ENCODE results near the gene SFXN5. TPM values are rescaled to one million over a fixed set of nuclear protein-coding genes. Genes with fewer than 3 reads are reported as not detected.

SFXN5 gene
- total and polyA plus RNA-seq, 2 donors (not counting 3 experiments of a cell fraction or from before 2014, with no cell fraction given): 18.7 to 28.6 TPM

GRCh38 chr2:73008766-73009135, 62.8 kb downstream of the SFXN5 start:
- ChIA-PET CTCF (interaction anchor here (1.7 kb wide), 1 partner anchor 169 kb away, joined by 6 read pairs; no protein-coding TSS in a partner anchor), POLR2A (no interaction called here)
- H3K4me2 ChIP-seq (ENCODE audit: insufficient read depth, low read length): no peak overlapping the region
- no peaks in the 10 kb centered on the region for H3K9me1 ChIP-seq (replicated peaks; ENCODE audit: control insufficient read depth, extremely low read depth, insufficient read depth, low read length)
- no peaks in the 10 kb centered on the region for H4K20me1 ChIP-seq (replicated peaks; ENCODE audit: control insufficient read depth, extremely low read depth, insufficient read depth, low read length)
- no peaks in the 10 kb centered on the region for H3K9me3 ChIP-seq (replicated peaks; ENCODE audit: control insufficient read depth, insufficient read depth, low read length)
- BruUV-seq (replicated peaks): no TSS peak
- H2AFZ ChIP-seq (ENCODE audit: low read depth, low read length): no peak overlapping the region
- no peak overlapping the region for H3K4me3 ChIP-seq (replicated peaks in 1 of 3; ENCODE audit: insufficient read depth in 1 of 3, low read depth in 1 of 3, low read length in 3 of 3)
- H3K9ac ChIP-seq (replicated peaks; ENCODE audit: extremely low read depth, insufficient read depth, low read length): no peak overlapping the region
- no peak for DNase-seq (ENCODE audit: low read depth, low spot score)
- TF ChIP-seq EZH2 (IDR thresholded peaks at IDR 0.05; ENCODE audit: borderline replicate concordance, low read depth, low read length, severe bottlenecking) (no peak), GATA2 (IDR thresholded peaks at IDR 0.05; ENCODE audit: insufficient read depth, insufficient read length, low read depth, low read length) (no peak), FOS (IDR thresholded peaks at IDR 0.05; ENCODE audit: borderline replicate concordance, insufficient read depth, low read length) (no peak), POLR2A (IDR thresholded peaks at IDR 0.05; ENCODE audit: low read depth, low read length) (no peak), MAX (IDR thresholded peaks at IDR 0.05; ENCODE audit: insufficient read depth, insufficient read length) (no peak), POLR2AphosphoS5 (IDR thresholded peaks at IDR 0.05; ENCODE audit: insufficient read depth, low read depth, low read length) (no peak), JUN (IDR thresholded peaks at IDR 0.05; ENCODE audit: borderline replicate concordance, insufficient read depth, insufficient read length, low read depth) (no peak), MYC (IDR thresholded peaks at IDR 0.05; ENCODE audit: low read depth, low read length) (no peak), CTCF (IDR thresholded peaks at IDR 0.05; ENCODE audit: extremely low read depth in 1 of 2, insufficient read depth in 1 of 2, low read depth in 1 of 2, low read length in 2 of 2) (no peak)
- no peaks in the 10 kb centered on the region for H3K79me2 ChIP-seq (ENCODE audit: control insufficient read depth, insufficient read depth, low read length)
- dilution Hi-C loops (cut with MboI; ENCODE audit: extremely low pct_ligation_motif_present, low sequenced_read_pairs): no loop called here
- no peaks in the 10 kb centered on the region for H3K27me3 ChIP-seq (ENCODE audit: control insufficient read depth in 2 of 2, insufficient read depth in 2 of 2, low read length in 2 of 2)
- no peak for FAIRE-seq
- intact Hi-C loops (cut with micrococcal nuclease): no loop called here
- H3K36me3 ChIP-seq (ENCODE audit: control insufficient read depth in 2 of 2, extremely low read depth in 1 of 2, insufficient read depth in 2 of 2, low read length in 2 of 2): no peaks in the 10 kb centered on the region
- H3K27ac ChIP-seq (ENCODE audit: insufficient read depth, low read depth, low read length): no peak overlapping the region
- peaks cover 27% of the 10 kb centered on the region for H3K4me1 ChIP-seq (ENCODE audit: control insufficient read depth, extremely low read depth, insufficient read depth, low read length)
